RPMI7951 (cell line): ENCODE measurements around the gene EMC9. TPM values are rescaled to one million over a fixed set of nuclear protein-coding genes. Genes with fewer than 3 reads are reported as not detected.

Source experiments
- DNase-seq: peaks from one replicate; pipeline ENCODE4 v3.0.0-alpha.2; 2012; ENCODE audit warnings: low read depth
- total RNA-seq: library from RNA; depleted of rRNA; stranded (reverse); fragments of >200 nt; shearing (Covaris generic); gene quantifications from 2 replicates; pipeline ENCODE4 v1.2.3, GENCODE V29; 2014; rRNA removed

Gene EMC9
- total RNA-seq, 1 experiment from 2014 or later: 25.8 TPM

DNA sequence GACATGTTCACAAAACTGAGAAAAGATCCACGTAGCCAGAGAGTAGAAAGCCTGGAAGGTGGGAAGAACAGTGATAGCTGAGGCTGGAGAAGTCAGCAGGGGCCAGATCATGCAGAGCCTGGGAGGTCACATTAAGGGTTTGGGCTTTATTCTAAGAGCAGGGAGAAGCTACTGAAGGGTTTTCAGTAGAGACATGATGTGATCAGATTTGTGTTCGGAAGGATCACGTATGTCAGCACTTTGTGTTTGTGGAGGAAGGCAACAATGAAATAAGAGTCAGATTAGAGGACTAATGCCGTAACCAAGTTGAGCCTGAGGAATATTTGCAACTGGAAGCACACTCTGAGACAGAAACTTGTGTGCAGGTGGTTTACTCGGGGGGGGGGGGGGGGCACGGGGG, 51.5 kb downstream of the EMC9 start:
- no peak for DNase-seq

Other genes with a start within 250 kb of the EMC9 start
- gene DHRS4, start 187.8 kb downstream of the EMC9 start, total RNA-seq: 25.1 and 48.0 TPM in 2 replicates
- 15.9 and 16.5 TPM in 2 replicates for gene DHRS4L2, start 152.7 kb downstream of the EMC9 start, total RNA-seq
- under 0.01 and 0.12 TPM in 2 replicates for gene CARMIL3, start 89.6 kb downstream of the EMC9 start, total RNA-seq
- gene CPNE6, start 70.0 kb downstream of the EMC9 start, total RNA-seq: not detected in 2 replicates
- gene PCK2, start 47.3 kb downstream of the EMC9 start, total RNA-seq: 12.3 and 12.5 TPM in 2 replicates
- gene DCAF11, start 26.8 kb downstream of the EMC9 start, total RNA-seq: 42.9 and 57.1 TPM in 2 replicates
- gene NRL, start 26.6 kb downstream of the EMC9 start, total RNA-seq: 0.60 and 1.5 TPM in 2 replicates
- 0.20 TPM in 1 of 2 replicates, not detected in the other for gene FITM1, start 10.9 kb downstream of the EMC9 start, total RNA-seq
- 294 and 310 TPM in 2 replicates for gene PSME1, start 5.4 kb downstream of the EMC9 start, total RNA-seq
- gene PSME2, start 5.0 kb upstream of the EMC9 start, total RNA-seq: 237 and 262 TPM in 2 replicates
- gene RNF31, start 5.9 kb upstream of the EMC9 start, total RNA-seq: 28.5 and 37.8 TPM in 2 replicates
- 39.3 and 54.4 TPM in 2 replicates for gene IRF9, start 19.7 kb upstream of the EMC9 start, total RNA-seq
- gene REC8, start 30.5 kb upstream of the EMC9 start, total RNA-seq: 0.39 and 1.1 TPM in 2 replicates
- gene IPO4, start 47.2 kb upstream of the EMC9 start, total RNA-seq: 22.9 and 30.9 TPM in 2 replicates
- gene TM9SF1, start 53.9 kb upstream of the EMC9 start, total RNA-seq: 52.5 and 69.2 TPM in 2 replicates
- not detected in 2 replicates for gene TSSK4, start 64.1 kb upstream of the EMC9 start, total RNA-seq
- 13.5 and 39.7 TPM in 2 replicates for gene CHMP4A, start 71.9 kb upstream of the EMC9 start, total RNA-seq
- 23.3 and 26.2 TPM in 2 replicates for gene MDP1, start 74.5 kb upstream of the EMC9 start, total RNA-seq
- gene NEDD8, start 90.8 kb upstream of the EMC9 start, total RNA-seq: 306 and 349 TPM in 2 replicates
- 51.2 and 52.9 TPM in 2 replicates for gene GMPR2, start 91.3 kb upstream of the EMC9 start, total RNA-seq
- 39.5 and 42.9 TPM in 2 replicates for gene TINF2, start 101.0 kb upstream of the EMC9 start, total RNA-seq
- 0.60 and 0.78 TPM in 2 replicates for gene TGM1, start 121.6 kb upstream of the EMC9 start, total RNA-seq
- 15.8 and 20.2 TPM in 2 replicates for gene RABGGTA, start 130.0 kb upstream of the EMC9 start, total RNA-seq
- gene DHRS1, start 158.2 kb upstream of the EMC9 start, total RNA-seq: 12.6 and 15.6 TPM in 2 replicates
- gene NOP9, start 158.3 kb upstream of the EMC9 start, total RNA-seq: 10.7 and 10.8 TPM in 2 replicates
- gene CIDEB, start 166.4 kb upstream of the EMC9 start, total RNA-seq: not detected in 2 replicates
- 0.72 and 0.88 TPM in 2 replicates for gene LTB4R2, start 168.5 kb upstream of the EMC9 start, total RNA-seq
- 0.48 and 0.59 TPM in 2 replicates for gene LTB4R, start 169.9 kb upstream of the EMC9 start, total RNA-seq
- not detected in 2 replicates for gene ADCY4, start 193.5 kb upstream of the EMC9 start, total RNA-seq
- gene RIPK3, start 198.4 kb upstream of the EMC9 start, total RNA-seq: 0.60 and 1.3 TPM in 2 replicates
- gene NFATC4, start 226.6 kb upstream of the EMC9 start, total RNA-seq: 10.6 and 13.1 TPM in 2 replicates